OCI-LY7 (cell line): ENCODE data around the gene CCDC141. TPM values are rescaled to one million over a fixed set of nuclear protein-coding genes. Genes with fewer than 3 reads are reported as not detected.

ENCODE experiments used
- BruUV-seq: library from RNA; stranded (reverse); fragments of 400-500 nt; replicated peaks from 2 replicates; lab custom pipeline; 2021; lab: Mats Ljungman, UMichigan
- CTCF ChIA-PET: fragments of 300-600 bp; sonication (Branson Sonifier 250); formaldehyde crosslinking; loops from one replicate; lab custom pipeline; 2022; ENCODE audit warnings: antibody characterized with exemption; ENCODE audit not compliant: unreplicated experiment; lab: Charles Lee
- POLR2A ChIA-PET: fragments of 300-600 bp; sonication (Branson Sonifier 250); formaldehyde crosslinking; loops from one replicate; lab custom pipeline; 2022; ENCODE audit warnings: antibody characterized with exemption; lab: Charles Lee
- DNase-seq: peaks from one replicate; pipeline ENCODE4 v3.0.0-alpha.2; 2015; ENCODE audit warnings: low spot score
- H2AFZ ChIP-seq: fragments of 200-600 bp; sonication (generic), shearing (Covaris generic); 2 replicates; pipeline ENCODE4 v1.6.1; 2014; ENCODE audit warnings: mild to moderate bottlenecking, antibody characterized with exemption, low read length, moderate library complexity
- H3K27ac ChIP-seq: fragments of 200-600 bp; sonication (generic); 2 replicates; pipeline ENCODE4 v1.5.1; 2014; ENCODE audit warnings: mixed run types, low read depth, mild to moderate bottlenecking, moderate library complexity, low read length, inconsistent platforms; ENCODE audit not compliant: poor library complexity, severe bottlenecking
- H3K36me3 ChIP-seq: fragments of 200-600 bp; sonication (generic); 2 replicates; pipeline ENCODE4 v1.6.1; 2014; ENCODE audit warnings: mild to moderate bottlenecking, antibody characterized with exemption, low read length, moderate library complexity, mixed read lengths; ENCODE audit not compliant: insufficient read depth
- H3K4me1 ChIP-seq: fragments of 200-600 bp; sonication (generic); 2 replicates; pipeline ENCODE4 v1.5.1; 2014; ENCODE audit warnings: mild to moderate bottlenecking, low read length; ENCODE audit not compliant: insufficient read depth, poor library complexity, severe bottlenecking
- H3K4me2 ChIP-seq: fragments of 200-600 bp; sonication (generic); 2 replicates; pipeline ENCODE4 v1.6.1; 2014; ENCODE audit warnings: mild to moderate bottlenecking, low read length
- H3K4me3 ChIP-seq: fragments of 200-600 bp; sonication (generic); 2 replicates; pipeline ENCODE4 v1.5.1; 2014; ENCODE audit warnings: mild to moderate bottlenecking, low read depth, low read length; ENCODE audit not compliant: poor library complexity, severe bottlenecking
- H3K79me2 ChIP-seq: fragments of 200-600 bp; sonication (generic); 2 replicates; pipeline ENCODE4 v1.6.1; 2016; ENCODE audit warnings: low read depth, mild to moderate bottlenecking, low read length, moderate library complexity, mixed read lengths; ENCODE audit not compliant: insufficient read depth
- H3K9me2 ChIP-seq: fragments of 200-600 bp; sonication (generic); 2 replicates; pipeline ENCODE4 v1.6.1; 2016; ENCODE audit warnings: mild to moderate bottlenecking, low read length, mixed read lengths; ENCODE audit not compliant: insufficient read depth
- H3K9me3 ChIP-seq: fragments of 200-600 bp; sonication (generic); 2 replicates; pipeline ENCODE4 v1.6.1; 2014; ENCODE audit warnings: mild to moderate bottlenecking, mixed run types, low read length, mixed read lengths
- H4K20me1 ChIP-seq: fragments of 200-600 bp; sonication (generic); 2 replicates; pipeline ENCODE4 v1.6.1; 2014; ENCODE audit warnings: mild to moderate bottlenecking, antibody characterized with exemption, low read length, moderate library complexity, mixed read lengths; ENCODE audit not compliant: insufficient read depth
- EZH2phosphoT487 ChIP-seq: fragments of 200-600 bp; sonication (generic); IDR thresholded peaks from 2 replicates; pipeline ENCODE4 v1.6.1; 2018; ENCODE audit warnings: low read depth, borderline replicate concordance, mild to moderate bottlenecking, mixed run types, antibody characterized with exemption, low read length, moderate library complexity, mixed read lengths
- intact Hi-C: fragments of 100-400 bp; cut with micrococcal nuclease; formaldehyde crosslinking; loops from one replicate; pipeline ENCODE4 v1.10.0; 2022; ENCODE audit not compliant: unreplicated experiment
- total RNA-seq, 2 experiments: library from RNA; depleted of rRNA in 1 of 2; stranded (reverse); fragments of >200 nt in 1 of 2; shearing (Covaris generic) in 1 of 2; gene quantifications; 2 replicates each; pipeline ENCODE4 v1.2.3, GENCODE V29; 2014 to 2022
- TF ChIP-seq, protein P1 (sequence below): fragments of 200-600 bp; sonication (generic); conservative IDR thresholded peaks from 2 replicates; pipeline ENCODE4 v1.5.1; 2014; ENCODE audit warnings: mild to moderate bottlenecking, antibody characterized with exemption, low read length, moderate library complexity, mixed read lengths

CCDC141 gene
- total RNA-seq, 2 experiments from 2014 or later, result 0.32 TPM; not detected in 1

DNA sequence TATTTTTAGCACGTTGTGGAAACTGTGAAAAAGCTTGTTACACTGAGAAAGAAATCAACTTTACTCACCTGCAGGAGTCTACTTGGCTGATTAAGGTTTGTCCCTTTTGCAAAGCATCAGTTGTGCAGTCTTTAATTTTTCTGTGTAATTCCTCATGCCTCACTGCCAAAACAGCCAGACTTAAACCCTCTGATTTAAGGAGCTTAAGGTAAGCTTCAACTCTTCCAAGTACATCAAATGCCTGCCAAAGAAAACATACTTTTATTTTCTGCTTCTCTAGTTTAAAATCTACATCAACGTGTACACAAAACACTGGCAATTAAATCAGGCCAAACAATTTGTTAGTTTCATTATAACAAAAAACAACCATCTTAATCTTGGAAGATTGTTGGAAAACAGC, 144.7 kb downstream of the CCDC141 start:
- TF ChIP-seq, protein P1, sequence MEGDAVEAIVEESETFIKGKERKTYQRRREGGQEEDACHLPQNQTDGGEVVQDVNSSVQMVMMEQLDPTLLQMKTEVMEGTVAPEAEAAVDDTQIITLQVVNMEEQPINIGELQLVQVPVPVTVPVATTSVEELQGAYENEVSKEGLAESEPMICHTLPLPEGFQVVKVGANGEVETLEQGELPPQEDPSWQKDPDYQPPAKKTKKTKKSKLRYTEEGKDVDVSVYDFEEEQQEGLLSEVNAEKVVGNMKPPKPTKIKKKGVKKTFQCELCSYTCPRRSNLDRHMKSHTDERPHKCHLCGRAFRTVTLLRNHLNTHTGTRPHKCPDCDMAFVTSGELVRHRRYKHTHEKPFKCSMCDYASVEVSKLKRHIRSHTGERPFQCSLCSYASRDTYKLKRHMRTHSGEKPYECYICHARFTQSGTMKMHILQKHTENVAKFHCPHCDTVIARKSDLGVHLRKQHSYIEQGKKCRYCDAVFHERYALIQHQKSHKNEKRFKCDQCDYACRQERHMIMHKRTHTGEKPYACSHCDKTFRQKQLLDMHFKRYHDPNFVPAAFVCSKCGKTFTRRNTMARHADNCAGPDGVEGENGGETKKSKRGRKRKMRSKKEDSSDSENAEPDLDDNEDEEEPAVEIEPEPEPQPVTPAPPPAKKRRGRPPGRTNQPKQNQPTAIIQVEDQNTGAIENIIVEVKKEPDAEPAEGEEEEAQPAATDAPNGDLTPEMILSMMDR, result no peak
- TF ChIP-seq EZH2phosphoT487, result no peak
- ChIA-PET CTCF (no interaction called here), POLR2A (interaction anchor here (1.0 to 2.0 kb wide), 3 partner anchors 12 to 224 kb away, joined by 3 to 4 read pairs (median 4); no protein-coding TSS in a partner anchor)
- no peak for DNase-seq
- H3K4me3 ChIP-seq, result no peak overlapping the region
- no peak overlapping the region for H2AFZ ChIP-seq
- no peaks in the 10 kb centered on the region for H3K36me3 ChIP-seq
- no peak overlapping the region for H3K4me2 ChIP-seq
- intact Hi-C loops, result no loop called here
- H3K9me3 ChIP-seq, result no peaks in the 10 kb centered on the region
- no peaks in the 10 kb centered on the region for H3K4me1 ChIP-seq
- H3K27ac ChIP-seq, result no peak overlapping the region
- H3K9me2 ChIP-seq, result no peaks in the 10 kb centered on the region
- no peaks in the 10 kb centered on the region for H3K79me2 ChIP-seq
- H4K20me1 ChIP-seq, result no peaks in the 10 kb centered on the region
- BruUV-seq, result no TSS peak

- intact Hi-C loops, result no loop called here
- CTCF ChIA-PET, result no interaction called here
Measured at GRCh38 chr2:178899656-178900055, 150.3 kb downstream of the CCDC141 start.

GRCh38 chr2:178895872-178896271, 154.1 kb downstream of the CCDC141 start:
- H3K9me2 ChIP-seq, result no peaks in the 10 kb centered on the region
- no peak for DNase-seq
- H3K4me1 ChIP-seq, result no peaks in the 10 kb centered on the region
- ChIA-PET POLR2A (interaction anchor here (0.7 kb wide), 1 partner anchor 1562 kb away, joined by 3 read pairs; no protein-coding TSS in a partner anchor), CTCF (no interaction called here)
- no peaks in the 10 kb centered on the region for H4K20me1 ChIP-seq
- H3K79me2 ChIP-seq, result no peaks in the 10 kb centered on the region
- H3K36me3 ChIP-seq, result no peaks in the 10 kb centered on the region
- intact Hi-C loops, result no loop called here
- H3K27ac ChIP-seq, result no peak overlapping the region
- BruUV-seq, result no TSS peak
- no peak overlapping the region for H3K4me3 ChIP-seq
- H3K4me2 ChIP-seq, result no peak overlapping the region
- no peak for TF ChIP-seq EZH2phosphoT487
- TF ChIP-seq, protein P1, result no peak
- no peaks in the 10 kb centered on the region for H3K9me3 ChIP-seq
- H2AFZ ChIP-seq, result no peak overlapping the region

More at GRCh38 chr2:178899656-178900055, 150.3 kb downstream of the CCDC141 start:
- H3K4me2 ChIP-seq, result no peak overlapping the region
- H3K27ac ChIP-seq, result no peak overlapping the region
- no peaks in the 10 kb centered on the region for H3K4me1 ChIP-seq
- no TSS peak for BruUV-seq
- H3K36me3 ChIP-seq, result no peaks in the 10 kb centered on the region
- no peak for DNase-seq
- H3K9me2 ChIP-seq, result no peaks in the 10 kb centered on the region
- POLR2A ChIA-PET, result no interaction called here
- no peaks in the 10 kb centered on the region for H4K20me1 ChIP-seq
- no peak overlapping the region for H2AFZ ChIP-seq
- H3K4me3 ChIP-seq, result no peak overlapping the region
- no peaks in the 10 kb centered on the region for H3K79me2 ChIP-seq
- no peaks in the 10 kb centered on the region for H3K9me3 ChIP-seq
- TF ChIP-seq, protein P1, result no peak
- no peak for TF ChIP-seq EZH2phosphoT487
